ENCODE data around the gene OPTC.

Gene OPTC

GRCh38 chr1:203473281-203473680, 20.7 kb upstream of the OPTC start:
- no peak for ATAC-seq
- no peak for TF ChIP-seq RARB (CRISPR knock-in tag; IDR thresholded peaks at IDR 0.05)
- TF ChIP-seq OSR1 (CRISPR knock-in tag; IDR thresholded peaks at IDR 0.05) = no peak
- no peak for TF ChIP-seq TOX (CRISPR knock-in tag; IDR thresholded peaks at IDR 0.05; ENCODE audit: borderline replicate concordance)
- TF ChIP-seq BACH2 (CRISPR knock-in tag; IDR thresholded peaks at IDR 0.05; ENCODE audit: borderline replicate concordance) = no peak
- TF ChIP-seq ISL1 (CRISPR knock-in tag; IDR thresholded peaks at IDR 0.05) = no peak
- TF ChIP-seq ZFP3 (CRISPR knock-in tag; IDR thresholded peaks at IDR 0.05) = no peak
- no peak for TF ChIP-seq ZNF565 (CRISPR knock-in tag; conservative IDR thresholded peaks at IDR 0.05; ENCODE audit: low read depth)
- TF ChIP-seq PATZ1 (CRISPR knock-in tag; IDR thresholded peaks at IDR 0.05; ENCODE audit: borderline replicate concordance) = no peak
- TF ChIP-seq ARNTL (CRISPR knock-in tag; IDR thresholded peaks at IDR 0.05; ENCODE audit: borderline replicate concordance, low read depth) = no peak
- TF ChIP-seq GLIS3 (CRISPR knock-in tag; IDR thresholded peaks at IDR 0.05) = no peak
- no peak for TF ChIP-seq TSHZ2 (CRISPR knock-in tag; IDR thresholded peaks at IDR 0.05)
- no peak for TF ChIP-seq ESRRG (CRISPR knock-in tag; IDR thresholded peaks at IDR 0.05)
- TF ChIP-seq ZC3H10 (CRISPR knock-in tag; IDR thresholded peaks at IDR 0.05) = no peak
- TF ChIP-seq ZNF8 (CRISPR knock-in tag; IDR thresholded peaks at IDR 0.05) = no peak
- TF ChIP-seq CSDC2 (CRISPR knock-in tag; IDR thresholded peaks at IDR 0.05) = no peak
- TF ChIP-seq CREB5 (CRISPR knock-in tag; IDR thresholded peaks at IDR 0.05; ENCODE audit: low read depth) = no peak
- TF ChIP-seq ZFP30 (CRISPR knock-in tag; IDR thresholded peaks at IDR 0.05) = no peak
- TF ChIP-seq PPARA (CRISPR knock-in tag; IDR thresholded peaks at IDR 0.05; ENCODE audit: borderline replicate concordance) = no peak

GRCh38 chr1:203473781-203474305, 20.1 kb upstream of the OPTC start:
- no peak for ATAC-seq
- TF ChIP-seq ZNF70 (CRISPR knock-in tag; IDR thresholded peaks at IDR 0.05) (no peak), SNAI2 (CRISPR knock-in tag; IDR thresholded peaks at IDR 0.05) (no peak), PPARA (CRISPR knock-in tag; IDR thresholded peaks at IDR 0.05; ENCODE audit: borderline replicate concordance) (no peak), ESRRG (CRISPR knock-in tag; IDR thresholded peaks at IDR 0.05) (no peak), GLIS3 (CRISPR knock-in tag; IDR thresholded peaks at IDR 0.05) (no peak), POU6F1 (CRISPR knock-in tag; IDR thresholded peaks at IDR 0.05; ENCODE audit: borderline replicate concordance, low read depth) (no peak), RARB (CRISPR knock-in tag; IDR thresholded peaks at IDR 0.05) (no peak), TSHZ2 (CRISPR knock-in tag; IDR thresholded peaks at IDR 0.05) (no peak), BACH2 (CRISPR knock-in tag; IDR thresholded peaks at IDR 0.05; ENCODE audit: borderline replicate concordance) (no peak), ARNTL (CRISPR knock-in tag; IDR thresholded peaks at IDR 0.05; ENCODE audit: borderline replicate concordance, low read depth) (no peak), ZNF8 (CRISPR knock-in tag; IDR thresholded peaks at IDR 0.05) (no peak), ZFP3 (CRISPR knock-in tag; IDR thresholded peaks at IDR 0.05) (no peak), TCF4 (CRISPR knock-in tag; IDR thresholded peaks at IDR 0.05; ENCODE audit: borderline replicate concordance) (no peak), CSRNP3 (CRISPR knock-in tag; IDR thresholded peaks at IDR 0.05) (no peak), ZC3H10 (CRISPR knock-in tag; IDR thresholded peaks at IDR 0.05) (no peak), ISL1 (CRISPR knock-in tag; IDR thresholded peaks at IDR 0.05) (no peak), TOX (CRISPR knock-in tag; IDR thresholded peaks at IDR 0.05; ENCODE audit: borderline replicate concordance) (no peak)

Measured in SK-N-SH treated with all-trans-retinoic acid at 6 μM for 48 hours (cell line).